HepG2 (cell line): ENCODE results near the gene IGFLR1. TPM values are rescaled to one million over a fixed set of nuclear protein-coding genes. Genes with fewer than 3 reads are reported as not detected.

Experiments used
- DPF2 ChIP-seq: sonication (generic); formaldehyde crosslinking; IDR thresholded peaks from 2 replicates; pipeline ENCODE4 v1.4.0; 2020; ENCODE audit warnings: mild to moderate bottlenecking, low read depth, missing genetic modification reagents, borderline replicate concordance
- KDM5A ChIP-seq: fragments of 200-600 bp; sonication (generic); IDR thresholded peaks from 2 replicates; pipeline ENCODE4 v1.7.0; 2018; ENCODE audit warnings: antibody characterized with exemption, mild to moderate bottlenecking, low read length, borderline replicate concordance
- RBFOX2 ChIP-seq: fragments of 200-400 bp; formaldehyde crosslinking; IDR thresholded peaks from 2 replicates; pipeline ENCODE4 v1.6.1; 2017; ENCODE audit warnings: low read depth, mild to moderate bottlenecking, low read length
- polyA plus RNA-seq, 8 experiments: library from polyadenylated mRNA; depleted of rRNA in 3 of 8; stranded (reverse) in 7 of 8; unstranded in 1 of 8; fragments of >200 nt; fragmentation: Illumina TruSeq in 4 of 8; extraction: Trizol in 4 of 8; gene quantifications; 2 replicates each; pipeline versions ENCODE4 v1.2.1 to v1.2.3, GENCODE V29; 2011 to 2016; ENCODE audit warnings: low read depth in 4 of 8, missing spikeins in 1 of 8, mixed read lengths in 1 of 8; ENCODE audit not compliant: insufficient read depth in 1 of 8
- total RNA-seq, 5 experiments: library from RNA; depleted of rRNA; stranded (reverse); fragments of >200 nt; fragmentation: Illumina TruSeq; extraction: Trizol; gene quantifications; 2 replicates each; pipeline ENCODE4 v1.2.3, GENCODE V29; 2016; ENCODE audit warnings: low read depth in 1 of 5
- TF ChIP-seq, protein P1 (sequence below): sonication (generic); formaldehyde crosslinking; IDR thresholded peaks from 2 replicates; pipeline ENCODE4 v1.4.0; 2020; ENCODE audit warnings: mild to moderate bottlenecking, missing genetic modification reagents
- TF ChIP-seq, protein P2 (sequence below): sonication (generic); formaldehyde crosslinking; IDR thresholded peaks from 2 replicates; pipeline ENCODE4 v1.4.0; 2020; ENCODE audit warnings: mild to moderate bottlenecking, missing genetic modification reagents
- TF ChIP-seq, protein P3 (sequence below): conservative IDR thresholded peaks from 2 replicates; pipeline ENCODE4 v1.6.1; 2018; ENCODE audit warnings: missing genetic modification reagents
- TF ChIP-seq, protein P4 (sequence below): sonication (generic); formaldehyde crosslinking; IDR thresholded peaks from 2 replicates; pipeline ENCODE4 v1.4.0; 2020; ENCODE audit warnings: mild to moderate bottlenecking, missing genetic modification reagents
- TF ChIP-seq, protein P5 (sequence below): sonication (generic); formaldehyde crosslinking; IDR thresholded peaks from 2 replicates; pipeline ENCODE4 v1.4.0; 2020; ENCODE audit warnings: mild to moderate bottlenecking, missing genetic modification reagents

IGFLR1 gene
- total and polyA plus RNA-seq, 2 of the 13 experiments (the other 11 are each of a cell fraction or from before 2014, with no cell fraction given), result 5.4 to 8.9 TPM

DNA sequence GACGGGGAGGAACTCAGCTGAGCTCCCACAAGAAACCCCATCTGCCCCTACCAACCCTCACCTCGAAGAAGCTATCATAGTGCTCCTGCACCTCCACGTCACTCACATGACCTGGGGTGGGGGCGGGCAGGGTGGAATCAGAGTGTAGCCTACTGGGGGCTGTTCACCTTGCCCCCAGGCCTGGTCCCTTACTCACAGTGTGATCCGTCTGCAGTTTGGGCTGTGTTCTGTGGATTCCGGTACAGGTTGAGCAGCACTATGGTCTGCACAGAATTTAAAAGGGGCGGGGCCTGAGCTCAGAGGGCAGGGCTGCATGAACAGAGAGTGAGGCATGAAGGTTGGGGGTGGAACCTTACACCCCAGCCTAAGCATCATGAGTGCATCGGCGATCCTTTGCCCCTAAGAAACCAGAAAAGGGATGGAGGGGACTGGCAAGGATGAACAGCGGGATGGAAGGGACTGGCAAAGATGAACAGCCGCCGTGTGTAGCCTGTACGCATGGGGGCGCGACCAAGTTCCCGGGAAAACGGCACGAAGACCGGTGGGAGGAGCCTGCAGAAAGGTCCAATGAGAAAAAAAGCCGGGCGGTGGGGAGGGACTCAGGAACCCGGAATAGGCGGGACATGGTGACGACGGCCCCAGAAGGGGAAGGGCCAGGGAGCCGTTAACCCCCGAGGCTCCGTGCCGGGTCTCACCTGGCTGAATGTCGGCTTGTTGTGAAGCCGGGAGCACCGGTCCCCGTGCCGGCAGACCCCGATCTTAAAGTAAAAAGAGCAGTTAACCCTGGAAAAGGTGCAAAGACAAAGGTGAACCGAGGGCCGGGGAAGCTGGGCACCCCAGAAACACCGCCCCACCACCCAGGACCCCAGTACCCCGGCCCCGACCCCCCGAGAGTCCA, 2.4 kb upstream of the IGFLR1 start (continued):
- TF ChIP-seq, protein P1, sequence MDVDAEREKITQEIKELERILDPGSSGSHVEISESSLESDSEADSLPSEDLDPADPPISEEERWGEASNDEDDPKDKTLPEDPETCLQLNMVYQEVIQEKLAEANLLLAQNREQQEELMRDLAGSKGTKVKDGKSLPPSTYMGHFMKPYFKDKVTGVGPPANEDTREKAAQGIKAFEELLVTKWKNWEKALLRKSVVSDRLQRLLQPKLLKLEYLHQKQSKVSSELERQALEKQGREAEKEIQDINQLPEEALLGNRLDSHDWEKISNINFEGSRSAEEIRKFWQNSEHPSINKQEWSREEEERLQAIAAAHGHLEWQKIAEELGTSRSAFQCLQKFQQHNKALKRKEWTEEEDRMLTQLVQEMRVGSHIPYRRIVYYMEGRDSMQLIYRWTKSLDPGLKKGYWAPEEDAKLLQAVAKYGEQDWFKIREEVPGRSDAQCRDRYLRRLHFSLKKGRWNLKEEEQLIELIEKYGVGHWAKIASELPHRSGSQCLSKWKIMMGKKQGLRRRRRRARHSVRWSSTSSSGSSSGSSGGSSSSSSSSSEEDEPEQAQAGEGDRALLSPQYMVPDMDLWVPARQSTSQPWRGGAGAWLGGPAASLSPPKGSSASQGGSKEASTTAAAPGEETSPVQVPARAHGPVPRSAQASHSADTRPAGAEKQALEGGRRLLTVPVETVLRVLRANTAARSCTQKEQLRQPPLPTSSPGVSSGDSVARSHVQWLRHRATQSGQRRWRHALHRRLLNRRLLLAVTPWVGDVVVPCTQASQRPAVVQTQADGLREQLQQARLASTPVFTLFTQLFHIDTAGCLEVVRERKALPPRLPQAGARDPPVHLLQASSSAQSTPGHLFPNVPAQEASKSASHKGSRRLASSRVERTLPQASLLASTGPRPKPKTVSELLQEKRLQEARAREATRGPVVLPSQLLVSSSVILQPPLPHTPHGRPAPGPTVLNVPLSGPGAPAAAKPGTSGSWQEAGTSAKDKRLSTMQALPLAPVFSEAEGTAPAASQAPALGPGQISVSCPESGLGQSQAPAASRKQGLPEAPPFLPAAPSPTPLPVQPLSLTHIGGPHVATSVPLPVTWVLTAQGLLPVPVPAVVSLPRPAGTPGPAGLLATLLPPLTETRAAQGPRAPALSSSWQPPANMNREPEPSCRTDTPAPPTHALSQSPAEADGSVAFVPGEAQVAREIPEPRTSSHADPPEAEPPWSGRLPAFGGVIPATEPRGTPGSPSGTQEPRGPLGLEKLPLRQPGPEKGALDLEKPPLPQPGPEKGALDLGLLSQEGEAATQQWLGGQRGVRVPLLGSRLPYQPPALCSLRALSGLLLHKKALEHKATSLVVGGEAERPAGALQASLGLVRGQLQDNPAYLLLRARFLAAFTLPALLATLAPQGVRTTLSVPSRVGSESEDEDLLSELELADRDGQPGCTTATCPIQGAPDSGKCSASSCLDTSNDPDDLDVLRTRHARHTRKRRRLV (CRISPR knock-in tag), result no peak
- TF ChIP-seq, protein P2, sequence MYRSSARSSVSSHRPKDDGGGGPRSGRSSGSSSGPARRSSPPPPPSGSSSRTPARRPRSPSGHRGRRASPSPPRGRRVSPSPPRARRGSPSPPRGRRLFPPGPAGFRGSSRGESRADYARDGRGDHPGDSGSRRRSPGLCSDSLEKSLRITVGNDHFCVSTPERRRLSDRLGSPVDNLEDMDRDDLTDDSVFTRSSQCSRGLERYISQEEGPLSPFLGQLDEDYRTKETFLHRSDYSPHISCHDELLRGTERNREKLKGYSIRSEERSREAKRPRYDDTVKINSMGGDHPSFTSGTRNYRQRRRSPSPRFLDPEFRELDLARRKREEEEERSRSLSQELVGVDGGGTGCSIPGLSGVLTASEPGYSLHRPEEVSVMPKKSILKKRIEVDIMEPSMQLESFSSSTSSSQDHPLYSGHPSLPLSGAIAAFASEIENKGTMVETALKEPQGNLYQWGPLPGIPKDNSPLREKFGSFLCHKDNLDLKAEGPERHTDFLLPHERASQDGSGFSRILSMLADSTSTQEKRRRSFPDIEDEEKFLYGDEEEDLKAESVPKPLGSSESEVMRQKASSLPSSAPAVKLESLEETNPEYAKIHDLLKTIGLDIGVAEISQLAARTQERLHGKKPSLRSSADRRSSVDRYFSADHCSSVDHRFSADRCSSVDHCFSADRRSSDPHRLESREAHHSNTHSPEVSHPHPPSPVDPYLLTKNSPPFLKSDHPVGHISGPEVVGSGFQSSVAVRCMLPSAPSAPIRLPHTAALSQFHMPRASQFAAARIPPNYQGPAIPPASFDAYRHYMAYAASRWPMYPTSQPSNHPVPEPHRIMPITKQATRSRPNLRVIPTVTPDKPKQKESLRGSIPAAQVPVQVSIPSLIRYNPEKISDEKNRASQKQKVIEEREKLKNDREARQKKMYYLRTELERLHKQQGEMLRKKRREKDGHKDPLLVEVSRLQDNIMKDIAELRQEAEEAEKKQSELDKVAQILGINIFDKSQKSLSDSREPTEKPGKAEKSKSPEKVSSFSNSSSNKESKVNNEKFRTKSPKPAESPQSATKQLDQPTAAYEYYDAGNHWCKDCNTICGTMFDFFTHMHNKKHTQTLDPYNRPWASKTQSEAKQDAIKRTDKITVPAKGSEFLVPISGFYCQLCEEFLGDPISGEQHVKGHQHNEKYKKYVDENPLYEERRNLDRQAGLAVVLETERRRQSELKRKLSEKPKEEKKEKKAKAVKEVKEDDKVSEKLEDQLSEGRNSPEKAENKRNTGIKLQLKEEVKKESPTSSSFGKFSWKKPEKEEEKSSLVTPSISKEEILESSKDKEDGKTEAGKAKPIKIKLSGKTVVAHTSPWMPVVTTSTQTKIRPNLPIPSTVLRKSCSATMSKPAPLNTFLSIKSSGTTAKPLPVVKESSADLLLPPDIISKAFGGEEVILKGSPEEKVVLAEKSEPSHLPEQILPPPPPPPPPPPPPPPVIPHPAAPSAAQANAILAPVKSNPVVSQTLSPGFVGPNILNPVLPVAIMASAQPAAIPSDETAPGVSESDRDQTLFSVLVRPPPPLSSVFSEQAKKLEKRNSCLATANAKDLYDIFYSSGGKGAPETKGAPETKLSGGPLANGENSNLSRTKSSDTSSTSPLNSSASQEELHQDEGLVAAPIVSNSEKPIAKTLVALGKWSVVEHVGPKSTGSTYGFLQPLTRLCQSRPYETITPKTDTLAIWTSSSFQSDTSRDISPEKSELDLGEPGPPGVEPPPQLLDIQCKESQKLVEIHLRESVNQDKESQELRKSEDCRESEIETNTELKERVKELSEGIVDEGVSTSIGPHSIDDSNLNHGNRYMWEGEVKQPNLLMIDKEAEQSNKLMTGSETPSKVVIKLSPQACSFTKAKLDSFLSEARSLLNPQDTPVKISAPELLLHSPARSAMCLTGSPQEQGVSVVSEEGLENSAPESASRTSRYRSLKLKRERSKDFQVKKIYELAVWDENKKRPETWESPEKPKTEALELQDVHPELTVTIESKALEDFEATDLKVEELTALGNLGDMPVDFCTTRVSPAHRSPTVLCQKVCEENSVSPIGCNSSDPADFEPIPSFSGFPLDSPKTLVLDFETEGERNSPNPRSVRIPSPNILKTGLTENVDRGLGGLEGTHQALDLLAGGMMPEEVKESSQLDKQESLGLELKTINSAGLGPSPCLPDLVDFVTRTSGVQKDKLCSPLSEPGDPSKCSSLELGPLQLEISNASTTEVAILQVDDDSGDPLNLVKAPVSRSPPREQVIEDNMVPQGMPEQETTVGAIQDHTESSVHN (CRISPR knock-in tag), result no peak
- TF ChIP-seq, protein P3, sequence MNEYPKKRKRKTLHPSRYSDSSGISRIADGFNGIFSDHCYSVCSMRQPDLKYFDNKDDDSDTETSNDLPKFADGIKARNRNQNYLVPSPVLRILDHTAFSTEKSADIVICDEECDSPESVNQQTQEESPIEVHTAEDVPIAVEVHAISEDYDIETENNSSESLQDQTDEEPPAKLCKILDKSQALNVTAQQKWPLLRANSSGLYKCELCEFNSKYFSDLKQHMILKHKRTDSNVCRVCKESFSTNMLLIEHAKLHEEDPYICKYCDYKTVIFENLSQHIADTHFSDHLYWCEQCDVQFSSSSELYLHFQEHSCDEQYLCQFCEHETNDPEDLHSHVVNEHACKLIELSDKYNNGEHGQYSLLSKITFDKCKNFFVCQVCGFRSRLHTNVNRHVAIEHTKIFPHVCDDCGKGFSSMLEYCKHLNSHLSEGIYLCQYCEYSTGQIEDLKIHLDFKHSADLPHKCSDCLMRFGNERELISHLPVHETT (CRISPR knock-in tag), result no peak
- TF ChIP-seq, protein P4, sequence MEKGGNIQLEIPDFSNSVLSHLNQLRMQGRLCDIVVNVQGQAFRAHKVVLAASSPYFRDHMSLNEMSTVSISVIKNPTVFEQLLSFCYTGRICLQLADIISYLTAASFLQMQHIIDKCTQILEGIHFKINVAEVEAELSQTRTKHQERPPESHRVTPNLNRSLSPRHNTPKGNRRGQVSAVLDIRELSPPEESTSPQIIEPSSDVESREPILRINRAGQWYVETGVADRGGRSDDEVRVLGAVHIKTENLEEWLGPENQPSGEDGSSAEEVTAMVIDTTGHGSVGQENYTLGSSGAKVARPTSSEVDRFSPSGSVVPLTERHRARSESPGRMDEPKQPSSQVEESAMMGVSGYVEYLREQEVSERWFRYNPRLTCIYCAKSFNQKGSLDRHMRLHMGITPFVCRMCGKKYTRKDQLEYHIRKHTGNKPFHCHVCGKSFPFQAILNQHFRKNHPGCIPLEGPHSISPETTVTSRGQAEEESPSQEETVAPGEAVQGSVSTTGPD (CRISPR knock-in tag), result no peak
- TF ChIP-seq DPF2, result no peak
- TF ChIP-seq, protein P5, sequence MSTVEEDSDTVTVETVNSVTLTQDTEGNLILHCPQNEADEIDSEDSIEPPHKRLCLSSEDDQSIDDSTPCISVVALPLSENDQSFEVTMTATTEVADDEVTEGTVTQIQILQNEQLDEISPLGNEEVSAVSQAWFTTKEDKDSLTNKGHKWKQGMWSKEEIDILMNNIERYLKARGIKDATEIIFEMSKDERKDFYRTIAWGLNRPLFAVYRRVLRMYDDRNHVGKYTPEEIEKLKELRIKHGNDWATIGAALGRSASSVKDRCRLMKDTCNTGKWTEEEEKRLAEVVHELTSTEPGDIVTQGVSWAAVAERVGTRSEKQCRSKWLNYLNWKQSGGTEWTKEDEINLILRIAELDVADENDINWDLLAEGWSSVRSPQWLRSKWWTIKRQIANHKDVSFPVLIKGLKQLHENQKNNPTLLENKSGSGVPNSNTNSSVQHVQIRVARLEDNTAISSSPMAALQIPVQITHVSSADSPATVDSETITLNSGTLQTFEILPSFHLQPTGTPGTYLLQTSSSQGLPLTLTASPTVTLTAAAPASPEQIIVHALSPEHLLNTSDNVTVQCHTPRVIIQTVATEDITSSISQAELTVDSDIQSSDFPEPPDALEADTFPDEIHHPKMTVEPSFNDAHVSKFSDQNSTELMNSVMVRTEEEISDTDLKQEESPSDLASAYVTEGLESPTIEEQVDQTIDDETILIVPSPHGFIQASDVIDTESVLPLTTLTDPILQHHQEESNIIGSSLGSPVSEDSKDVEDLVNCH (CRISPR knock-in tag), result no peak
- TF ChIP-seq RBFOX2, result peak; percentile 64
- TF ChIP-seq KDM5A, result peak; percentile 87
